WTC11 (cell line): ENCODE measurements around the gene GRK6. TPM values are rescaled to one million over a fixed set of nuclear protein-coding genes. Genes with fewer than 3 reads are reported as not detected.

Experiments
- ATF3 ChIP-seq: sonication (generic); formaldehyde crosslinking; conservative IDR thresholded peaks from 2 replicates; pipeline ENCODE4 v1.8.1; 2022; ENCODE audit warnings: mild to moderate bottlenecking, missing genetic modification reagents
- E2F4 ChIP-seq: sonication (generic); formaldehyde crosslinking; IDR thresholded peaks from 2 replicates; pipeline ENCODE4 v1.8.1; 2022; ENCODE audit warnings: low read depth, mild to moderate bottlenecking, moderate library complexity, missing genetic modification reagents, borderline replicate concordance
- E2F5 ChIP-seq: sonication (generic); formaldehyde crosslinking; IDR thresholded peaks from 2 replicates; pipeline ENCODE4 v1.8.1; 2022; ENCODE audit warnings: mild to moderate bottlenecking, moderate library complexity, missing genetic modification reagents
- FOXP1 ChIP-seq: sonication (generic); formaldehyde crosslinking; IDR thresholded peaks from 2 replicates; pipeline ENCODE4 v1.8.0; 2022; ENCODE audit warnings: missing genetic modification reagents, mild to moderate bottlenecking, moderate library complexity, borderline replicate concordance
- GRHL2 ChIP-seq: fragments of 250-450 bp; sonication (Bioruptor Pico); IDR thresholded peaks from 2 replicates; pipeline ENCODE4 v1.8.0; 2022; ENCODE audit warnings: mild to moderate bottlenecking, moderate library complexity; ENCODE audit not compliant: insufficient replicate concordance, severe bottlenecking
- IRF2 ChIP-seq: sonication (generic); formaldehyde crosslinking; IDR thresholded peaks from 2 replicates; pipeline ENCODE4 v1.8.0; 2022; ENCODE audit warnings: low read depth, missing genetic modification reagents, borderline replicate concordance
- JUN ChIP-seq: sonication (generic); formaldehyde crosslinking; IDR thresholded peaks from 2 replicates; pipeline ENCODE4 v1.8.0; 2023; ENCODE audit warnings: mild to moderate bottlenecking, missing genetic modification reagents
- KAT7 ChIP-seq: sonication (generic); formaldehyde crosslinking; IDR thresholded peaks from 2 replicates; pipeline ENCODE4 v1.8.1; 2023; ENCODE audit warnings: missing genetic modification reagents, mild to moderate bottlenecking, borderline replicate concordance
- MLX ChIP-seq: sonication (generic); formaldehyde crosslinking; IDR thresholded peaks from 2 replicates; pipeline ENCODE4 v1.8.1; 2023; ENCODE audit warnings: mild to moderate bottlenecking, missing genetic modification reagents, moderate library complexity
- MXD4 ChIP-seq: fragments of 250-450 bp; sonication (Bioruptor Pico); IDR thresholded peaks from 2 replicates; pipeline ENCODE4 v1.8.0; 2021; ENCODE audit warnings: mild to moderate bottlenecking, moderate library complexity, borderline replicate concordance
- MYBL2 ChIP-seq: sonication (generic); formaldehyde crosslinking; IDR thresholded peaks from 2 replicates; pipeline ENCODE4 v1.8.1; 2023; ENCODE audit warnings: mild to moderate bottlenecking, moderate library complexity, missing genetic modification reagents
- NR3C1 ChIP-seq: sonication (generic); formaldehyde crosslinking; conservative IDR thresholded peaks from 2 replicates; pipeline ENCODE4 v1.8.1; 2023; ENCODE audit warnings: low read depth, mild to moderate bottlenecking, missing genetic modification reagents
- SOX15 ChIP-seq: fragments of 250-450 bp; sonication (Bioruptor Pico); IDR thresholded peaks from 2 replicates; pipeline ENCODE4 v1.9.0; 2021; ENCODE audit warnings: mild to moderate bottlenecking
- ZNF121 ChIP-seq: sonication (generic); formaldehyde crosslinking; IDR thresholded peaks from 2 replicates; pipeline ENCODE4 v1.8.0; 2023; ENCODE audit warnings: missing genetic modification reagents
- ZNF138 ChIP-seq: sonication (generic); formaldehyde crosslinking; conservative IDR thresholded peaks from 2 replicates; pipeline ENCODE4 v1.8.1; 2022; ENCODE audit warnings: mild to moderate bottlenecking, moderate library complexity, missing genetic modification reagents
- ZNF671 ChIP-seq: fragments of 250-450 bp; sonication (Bioruptor Pico); IDR thresholded peaks from 2 replicates; pipeline ENCODE4 v1.8.0; 2021; ENCODE audit warnings: mild to moderate bottlenecking
- total RNA-seq: library from RNA; stranded (reverse); gene quantifications from 3 replicates; pipeline ENCODE4 v1.2.3, GENCODE V29; 2021
- TF ChIP-seq, protein P1 (sequence below): sonication (generic); formaldehyde crosslinking; IDR thresholded peaks from 2 replicates; pipeline ENCODE4 v1.8.1; 2022; ENCODE audit warnings: mild to moderate bottlenecking, missing genetic modification reagents, moderate library complexity, borderline replicate concordance
- TF ChIP-seq, protein P2 (sequence below): fragments of 250-450 bp; sonication (Bioruptor Pico); IDR thresholded peaks from 2 replicates; pipeline ENCODE4 v1.9.0; 2021; ENCODE audit warnings: moderate library complexity, mild to moderate bottlenecking, inconsistent platforms, borderline replicate concordance
- TF ChIP-seq, protein P3 (sequence below): sonication (generic); formaldehyde crosslinking; IDR thresholded peaks from 2 replicates; pipeline ENCODE4 v1.8.1; 2023; ENCODE audit warnings: mild to moderate bottlenecking, missing genetic modification reagents, borderline replicate concordance
- TF ChIP-seq, protein P4 (sequence below): sonication (generic); formaldehyde crosslinking; IDR thresholded peaks from 2 replicates; pipeline ENCODE4 v1.8.0; 2023; ENCODE audit warnings: missing genetic modification reagents
- TF ChIP-seq, protein P5 (sequence below): sonication (generic); formaldehyde crosslinking; IDR thresholded peaks from 2 replicates; pipeline ENCODE4 v1.8.0; 2023; ENCODE audit warnings: missing genetic modification reagents, mild to moderate bottlenecking, borderline replicate concordance

GRK6 gene
- total RNA-seq, 1 experiment from 2014 or later = 69.2 TPM

DNA sequence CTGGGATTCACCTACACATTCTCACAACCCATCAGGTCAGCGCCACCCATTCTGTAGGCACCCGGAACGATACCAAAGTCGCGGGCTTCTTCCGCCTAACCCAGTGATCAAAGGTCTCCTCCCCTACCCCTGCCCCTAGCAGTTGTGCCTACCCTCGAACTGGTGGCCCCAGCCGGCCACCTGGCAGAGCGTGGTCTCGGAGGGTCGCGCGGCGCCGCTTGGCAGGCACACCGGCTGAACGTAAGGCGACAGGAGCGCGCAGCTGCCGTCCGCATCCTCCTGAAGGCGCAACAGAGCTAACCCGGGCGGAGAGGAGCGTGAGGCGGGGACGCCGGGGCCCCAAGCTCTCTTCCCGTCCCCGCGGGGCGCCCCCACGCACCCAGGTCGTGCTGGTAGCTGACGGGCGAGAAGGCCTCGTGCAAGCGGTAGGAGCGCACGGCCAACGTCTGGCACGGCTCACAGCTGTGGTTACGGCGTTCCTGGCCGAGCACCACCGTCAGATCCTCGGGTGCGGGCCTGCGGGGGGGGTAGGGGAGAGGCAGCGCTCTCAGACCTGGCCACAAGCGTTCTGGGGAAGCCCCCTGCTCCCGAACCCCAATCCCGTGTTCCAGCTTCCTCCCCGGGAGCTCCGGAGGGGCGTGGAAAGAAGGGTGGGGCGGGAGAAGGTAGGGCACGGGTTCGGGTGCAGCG lies 23.2 kb upstream of the GRK6 start (continued):
- no peak for TF ChIP-seq MXD4 (CRISPR knock-in tag)
- TF ChIP-seq IRF2 = no peak
- TF ChIP-seq, protein P1, sequence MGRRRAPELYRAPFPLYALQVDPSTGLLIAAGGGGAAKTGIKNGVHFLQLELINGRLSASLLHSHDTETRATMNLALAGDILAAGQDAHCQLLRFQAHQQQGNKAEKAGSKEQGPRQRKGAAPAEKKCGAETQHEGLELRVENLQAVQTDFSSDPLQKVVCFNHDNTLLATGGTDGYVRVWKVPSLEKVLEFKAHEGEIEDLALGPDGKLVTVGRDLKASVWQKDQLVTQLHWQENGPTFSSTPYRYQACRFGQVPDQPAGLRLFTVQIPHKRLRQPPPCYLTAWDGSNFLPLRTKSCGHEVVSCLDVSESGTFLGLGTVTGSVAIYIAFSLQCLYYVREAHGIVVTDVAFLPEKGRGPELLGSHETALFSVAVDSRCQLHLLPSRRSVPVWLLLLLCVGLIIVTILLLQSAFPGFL (CRISPR knock-in tag) = no peak
- TF ChIP-seq GRHL2 = no peak
- TF ChIP-seq ATF3 (CRISPR knock-in tag) = no peak
- TF ChIP-seq FOXP1 = 0 out of 2 replicates have a peak, but pooled peaks have one; percentile 18
- no peak for TF ChIP-seq SOX15 (CRISPR knock-in tag)
- TF ChIP-seq JUN (CRISPR knock-in tag) = no peak
- TF ChIP-seq ZNF121 = no peak
- TF ChIP-seq KAT7 (CRISPR knock-in tag) = no peak
- TF ChIP-seq, protein P2, sequence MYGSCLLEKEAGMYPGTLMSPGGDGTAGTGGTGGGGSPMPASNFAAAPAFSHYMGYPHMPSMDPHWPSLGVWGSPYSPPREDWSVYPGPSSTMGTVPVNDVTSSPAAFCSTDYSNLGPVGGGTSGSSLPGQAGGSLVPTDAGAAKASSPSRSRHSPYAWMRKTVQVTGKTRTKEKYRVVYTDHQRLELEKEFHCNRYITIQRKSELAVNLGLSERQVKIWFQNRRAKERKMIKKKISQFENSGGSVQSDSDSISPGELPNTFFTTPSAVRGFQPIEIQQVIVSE (CRISPR knock-in tag) = no peak
- TF ChIP-seq, protein P3, sequence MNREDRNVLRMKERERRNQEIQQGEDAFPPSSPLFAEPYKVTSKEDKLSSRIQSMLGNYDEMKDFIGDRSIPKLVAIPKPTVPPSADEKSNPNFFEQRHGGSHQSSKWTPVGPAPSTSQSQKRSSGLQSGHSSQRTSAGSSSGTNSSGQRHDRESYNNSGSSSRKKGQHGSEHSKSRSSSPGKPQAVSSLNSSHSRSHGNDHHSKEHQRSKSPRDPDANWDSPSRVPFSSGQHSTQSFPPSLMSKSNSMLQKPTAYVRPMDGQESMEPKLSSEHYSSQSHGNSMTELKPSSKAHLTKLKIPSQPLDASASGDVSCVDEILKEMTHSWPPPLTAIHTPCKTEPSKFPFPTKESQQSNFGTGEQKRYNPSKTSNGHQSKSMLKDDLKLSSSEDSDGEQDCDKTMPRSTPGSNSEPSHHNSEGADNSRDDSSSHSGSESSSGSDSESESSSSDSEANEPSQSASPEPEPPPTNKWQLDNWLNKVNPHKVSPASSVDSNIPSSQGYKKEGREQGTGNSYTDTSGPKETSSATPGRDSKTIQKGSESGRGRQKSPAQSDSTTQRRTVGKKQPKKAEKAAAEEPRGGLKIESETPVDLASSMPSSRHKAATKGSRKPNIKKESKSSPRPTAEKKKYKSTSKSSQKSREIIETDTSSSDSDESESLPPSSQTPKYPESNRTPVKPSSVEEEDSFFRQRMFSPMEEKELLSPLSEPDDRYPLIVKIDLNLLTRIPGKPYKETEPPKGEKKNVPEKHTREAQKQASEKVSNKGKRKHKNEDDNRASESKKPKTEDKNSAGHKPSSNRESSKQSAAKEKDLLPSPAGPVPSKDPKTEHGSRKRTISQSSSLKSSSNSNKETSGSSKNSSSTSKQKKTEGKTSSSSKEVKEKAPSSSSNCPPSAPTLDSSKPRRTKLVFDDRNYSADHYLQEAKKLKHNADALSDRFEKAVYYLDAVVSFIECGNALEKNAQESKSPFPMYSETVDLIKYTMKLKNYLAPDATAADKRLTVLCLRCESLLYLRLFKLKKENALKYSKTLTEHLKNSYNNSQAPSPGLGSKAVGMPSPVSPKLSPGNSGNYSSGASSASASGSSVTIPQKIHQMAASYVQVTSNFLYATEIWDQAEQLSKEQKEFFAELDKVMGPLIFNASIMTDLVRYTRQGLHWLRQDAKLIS (CRISPR knock-in tag) = no peak
- no peak for TF ChIP-seq ZNF671 (CRISPR knock-in tag)
- TF ChIP-seq, protein P4, sequence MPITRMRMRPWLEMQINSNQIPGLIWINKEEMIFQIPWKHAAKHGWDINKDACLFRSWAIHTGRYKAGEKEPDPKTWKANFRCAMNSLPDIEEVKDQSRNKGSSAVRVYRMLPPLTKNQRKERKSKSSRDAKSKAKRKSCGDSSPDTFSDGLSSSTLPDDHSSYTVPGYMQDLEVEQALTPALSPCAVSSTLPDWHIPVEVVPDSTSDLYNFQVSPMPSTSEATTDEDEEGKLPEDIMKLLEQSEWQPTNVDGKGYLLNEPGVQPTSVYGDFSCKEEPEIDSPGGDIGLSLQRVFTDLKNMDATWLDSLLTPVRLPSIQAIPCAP = peak; percentile 61; the same call in 1 of the 2 replicates
- no peak for TF ChIP-seq E2F4 (CRISPR knock-in tag)
- TF ChIP-seq, protein P5, sequence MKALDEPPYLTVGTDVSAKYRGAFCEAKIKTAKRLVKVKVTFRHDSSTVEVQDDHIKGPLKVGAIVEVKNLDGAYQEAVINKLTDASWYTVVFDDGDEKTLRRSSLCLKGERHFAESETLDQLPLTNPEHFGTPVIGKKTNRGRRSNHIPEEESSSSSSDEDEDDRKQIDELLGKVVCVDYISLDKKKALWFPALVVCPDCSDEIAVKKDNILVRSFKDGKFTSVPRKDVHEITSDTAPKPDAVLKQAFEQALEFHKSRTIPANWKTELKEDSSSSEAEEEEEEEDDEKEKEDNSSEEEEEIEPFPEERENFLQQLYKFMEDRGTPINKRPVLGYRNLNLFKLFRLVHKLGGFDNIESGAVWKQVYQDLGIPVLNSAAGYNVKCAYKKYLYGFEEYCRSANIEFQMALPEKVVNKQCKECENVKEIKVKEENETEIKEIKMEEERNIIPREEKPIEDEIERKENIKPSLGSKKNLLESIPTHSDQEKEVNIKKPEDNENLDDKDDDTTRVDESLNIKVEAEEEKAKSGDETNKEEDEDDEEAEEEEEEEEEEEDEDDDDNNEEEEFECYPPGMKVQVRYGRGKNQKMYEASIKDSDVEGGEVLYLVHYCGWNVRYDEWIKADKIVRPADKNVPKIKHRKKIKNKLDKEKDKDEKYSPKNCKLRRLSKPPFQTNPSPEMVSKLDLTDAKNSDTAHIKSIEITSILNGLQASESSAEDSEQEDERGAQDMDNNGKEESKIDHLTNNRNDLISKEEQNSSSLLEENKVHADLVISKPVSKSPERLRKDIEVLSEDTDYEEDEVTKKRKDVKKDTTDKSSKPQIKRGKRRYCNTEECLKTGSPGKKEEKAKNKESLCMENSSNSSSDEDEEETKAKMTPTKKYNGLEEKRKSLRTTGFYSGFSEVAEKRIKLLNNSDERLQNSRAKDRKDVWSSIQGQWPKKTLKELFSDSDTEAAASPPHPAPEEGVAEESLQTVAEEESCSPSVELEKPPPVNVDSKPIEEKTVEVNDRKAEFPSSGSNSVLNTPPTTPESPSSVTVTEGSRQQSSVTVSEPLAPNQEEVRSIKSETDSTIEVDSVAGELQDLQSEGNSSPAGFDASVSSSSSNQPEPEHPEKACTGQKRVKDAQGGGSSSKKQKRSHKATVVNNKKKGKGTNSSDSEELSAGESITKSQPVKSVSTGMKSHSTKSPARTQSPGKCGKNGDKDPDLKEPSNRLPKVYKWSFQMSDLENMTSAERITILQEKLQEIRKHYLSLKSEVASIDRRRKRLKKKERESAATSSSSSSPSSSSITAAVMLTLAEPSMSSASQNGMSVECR (CRISPR knock-in tag) = no peak
- no peak for TF ChIP-seq NR3C1
- TF ChIP-seq MLX = no peak
- no peak for TF ChIP-seq MYBL2 (CRISPR knock-in tag)
- TF ChIP-seq E2F5 (CRISPR knock-in tag) = no peak; the same call in 1 of the 2 replicates
- TF ChIP-seq ZNF138 = no peak
